Stimulated activated CD4-positive, alpha-beta T cell treated with anti-CD3 and anti-CD28 coated beads, Interleukin-2, amount 100 ng/mL, for 24 hours (primary cell): ENCODE measurements around the gene XYLB.

ENCODE experiments used
- DNase-seq, 2 donors: peaks; one replicate each; pipeline ENCODE4 v3.0.0-alpha.2; 2020

Gene XYLB

DNA sequence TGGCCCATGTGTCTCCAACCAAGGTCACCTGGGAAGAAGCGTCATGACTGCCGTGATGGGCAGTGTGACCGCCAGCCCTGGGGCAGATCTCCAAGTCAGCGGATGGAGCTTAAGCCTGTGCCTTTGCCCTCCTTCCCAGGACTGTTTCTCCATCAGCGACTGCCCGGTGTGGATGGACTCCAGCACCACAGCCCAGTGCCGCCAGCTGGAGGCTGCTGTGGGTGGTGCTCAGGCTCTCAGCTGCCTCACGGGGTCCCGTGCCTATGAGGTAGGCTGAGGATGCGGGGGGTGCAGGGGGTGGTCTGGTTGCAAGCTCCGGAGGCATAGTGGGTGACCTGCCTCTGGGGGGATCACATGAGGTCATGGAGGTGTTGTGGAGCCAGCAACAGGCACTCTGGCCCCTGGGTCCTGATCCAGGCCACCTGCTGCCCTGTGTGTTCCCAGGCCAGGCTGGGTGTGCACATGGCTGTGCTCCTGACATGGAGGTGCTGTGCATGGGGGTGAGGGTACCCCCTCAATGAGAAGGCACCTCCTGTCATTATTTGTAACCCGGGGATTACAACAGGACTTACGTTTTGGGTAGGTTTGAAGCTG lies 19.0 kb downstream of the XYLB start:
- no peak for DNase-seq

DNA sequence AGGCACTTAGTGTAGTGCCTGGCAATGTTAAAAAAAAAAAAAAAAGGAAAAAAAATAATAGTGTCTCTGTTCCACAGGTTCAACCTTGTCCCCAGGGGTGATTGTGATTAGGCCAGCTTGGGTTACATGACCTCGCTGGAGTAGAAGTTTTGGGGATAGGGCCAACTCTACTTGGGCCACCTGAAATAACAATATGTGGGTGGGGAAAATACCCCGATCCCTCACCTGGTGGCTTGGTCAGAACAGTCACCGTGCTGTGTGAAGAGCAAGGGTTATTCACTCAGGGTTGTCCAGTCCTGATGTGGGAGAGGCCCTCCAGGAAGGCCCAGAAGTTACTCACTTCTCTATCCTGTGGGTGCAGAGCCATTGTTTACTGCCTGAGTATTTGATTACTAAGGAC lies 19.5 kb downstream of the XYLB start:
- DNase-seq, result no peak

DNA sequence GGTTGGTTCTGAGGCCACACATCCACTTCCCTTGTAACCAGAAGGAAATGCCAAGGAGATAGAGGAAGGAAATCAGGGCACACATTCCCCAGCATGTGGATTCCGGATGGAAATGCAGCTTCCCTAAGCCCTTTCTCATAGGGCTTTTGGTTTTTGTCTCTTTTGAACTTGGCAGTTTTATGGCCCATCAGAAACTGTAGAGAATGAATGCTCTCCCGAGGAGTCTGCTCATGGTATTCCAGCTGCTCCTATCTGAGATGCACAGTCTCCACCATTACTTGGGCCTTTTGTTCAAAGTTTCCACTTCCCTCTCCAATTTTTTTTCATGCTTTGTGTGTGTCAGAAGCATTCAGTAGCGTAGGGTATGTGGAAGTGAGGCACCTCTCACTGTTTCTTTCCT lies 21.2 kb downstream of the XYLB start:
- DNase-seq, result no peak

DNA sequence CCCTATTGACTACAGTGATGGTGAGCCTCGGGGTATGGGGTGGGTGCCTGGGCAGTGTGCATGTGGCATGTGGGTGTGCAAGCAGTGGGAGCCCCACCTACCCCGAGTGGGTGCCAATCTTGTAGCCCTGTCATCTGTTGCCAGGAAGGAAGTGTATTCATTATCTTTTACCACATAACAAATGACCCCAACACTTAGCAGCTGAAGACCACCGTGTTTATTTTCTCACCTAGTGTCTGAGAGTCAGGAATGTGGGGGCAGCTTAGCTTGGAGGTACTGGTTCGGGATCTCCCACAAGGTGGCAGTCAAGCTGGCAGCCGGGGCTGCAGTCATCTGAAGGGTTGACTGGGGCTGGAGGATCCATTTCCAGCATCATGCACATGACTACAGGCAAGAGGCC lies 21.7 kb downstream of the XYLB start:
- no peak for DNase-seq

DNA sequence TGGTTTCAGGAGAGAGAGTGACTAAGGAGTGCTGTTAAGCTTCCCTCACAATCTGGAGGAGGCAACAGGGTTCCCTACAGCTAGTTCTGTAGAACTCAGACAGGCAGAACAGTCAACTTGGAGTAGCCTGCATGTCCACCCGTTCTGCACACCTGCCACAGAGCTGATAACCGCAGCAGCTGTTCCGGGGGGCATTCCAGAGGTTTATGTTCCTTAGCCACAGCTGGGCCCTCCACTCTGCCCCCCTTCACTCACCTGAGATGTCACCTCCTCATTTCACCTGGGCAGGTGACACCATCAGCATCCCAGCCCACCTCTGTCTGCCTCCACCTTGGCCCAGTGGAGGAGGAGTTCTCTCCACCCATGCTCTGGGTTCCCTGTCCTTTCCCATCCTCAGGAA lies 22.6 kb downstream of the XYLB start:
- no peak for DNase-seq

DNA sequence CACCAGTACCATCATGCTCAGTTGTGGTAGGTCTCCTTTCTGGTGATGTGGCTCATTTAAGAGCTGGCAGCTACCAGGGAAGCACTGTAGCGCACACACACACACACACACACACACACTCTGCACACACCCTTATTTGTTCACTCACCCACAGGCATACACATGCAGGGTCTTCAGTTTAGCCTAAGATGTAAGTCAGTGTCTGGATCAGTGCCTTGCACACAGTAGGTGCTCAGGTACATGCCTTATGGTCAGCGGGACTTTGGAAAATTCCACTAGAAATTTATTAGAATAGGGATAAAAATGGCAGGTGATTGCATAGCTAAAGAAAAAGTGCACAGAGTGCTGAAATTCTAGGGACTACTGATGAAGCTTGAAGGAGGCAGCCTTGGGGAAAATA lies 23.6 kb downstream of the XYLB start:
- no peak for DNase-seq

DNA sequence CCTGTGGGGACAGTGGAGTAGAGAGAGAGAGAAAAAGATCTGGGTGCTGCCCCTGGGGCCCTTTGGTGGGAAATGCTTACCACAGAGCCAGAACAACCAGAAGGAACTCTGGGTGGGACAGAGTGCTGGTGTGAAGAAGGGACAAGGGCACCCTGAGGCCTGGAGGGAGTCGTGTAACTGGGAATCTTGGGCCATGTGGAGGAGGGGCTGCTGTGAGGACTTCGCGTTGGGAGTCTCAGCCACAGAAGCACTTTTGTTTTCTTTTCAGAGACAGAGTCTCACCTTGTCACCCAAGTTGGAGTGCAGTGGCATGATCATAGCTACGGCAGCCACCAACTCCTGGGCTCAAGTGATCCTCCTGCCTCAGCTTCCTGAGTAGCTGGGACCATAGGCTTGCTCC lies 24.3 kb downstream of the XYLB start:
- DNase-seq, result no peak

DNA sequence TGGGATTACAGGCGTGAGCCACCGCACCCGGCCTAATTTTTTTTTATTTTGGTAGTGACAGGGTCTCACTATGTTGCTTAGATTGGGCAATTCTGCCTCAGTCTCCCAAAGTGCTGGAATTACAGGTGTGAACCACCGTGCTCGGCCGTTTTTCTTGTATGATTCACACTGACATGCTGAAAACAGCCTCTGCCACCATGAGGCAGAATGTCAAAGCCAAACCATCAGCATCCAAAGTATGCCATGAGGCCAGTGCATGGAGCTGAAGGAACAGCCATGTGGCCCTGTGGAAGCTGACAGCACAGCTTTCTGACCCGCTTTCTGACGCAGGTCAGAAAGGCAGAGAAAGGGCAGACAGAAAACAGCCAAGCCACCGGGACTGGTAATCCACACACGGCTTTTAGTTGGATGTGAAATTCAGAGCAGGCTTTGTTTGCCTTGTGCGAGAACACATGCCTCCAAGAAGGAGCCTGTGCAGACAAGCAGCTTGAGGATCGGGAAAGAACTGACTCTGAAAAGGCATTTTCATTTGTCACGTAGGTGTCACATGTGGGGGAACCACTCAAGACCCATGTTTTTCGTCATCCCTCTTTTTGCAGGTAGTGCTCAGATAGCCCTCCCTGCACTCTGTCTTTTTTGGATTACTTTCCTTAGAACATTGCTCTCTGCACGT lies 25.1 kb downstream of the XYLB start:
- no peak for DNase-seq

DNA sequence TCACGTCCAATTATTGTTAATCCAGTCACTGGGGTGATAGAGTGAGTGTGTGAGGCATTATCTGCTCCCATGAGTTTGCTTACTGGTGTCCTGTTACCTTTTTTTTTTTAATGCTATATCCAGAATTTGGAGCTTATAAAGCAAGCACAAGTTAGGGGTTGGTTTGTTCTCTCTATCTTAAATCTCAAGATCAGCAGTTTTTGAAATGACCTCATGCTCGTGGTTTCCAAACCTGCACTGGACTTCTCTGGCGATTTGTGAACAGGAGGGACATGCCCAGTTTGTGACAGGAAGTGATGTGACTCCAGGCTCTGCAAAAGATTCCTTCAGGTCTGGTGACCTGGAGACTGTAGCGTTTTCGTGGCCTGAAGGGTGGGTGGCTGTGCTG lies 25.6 kb downstream of the XYLB start:
- DNase-seq, result no peak

DNA sequence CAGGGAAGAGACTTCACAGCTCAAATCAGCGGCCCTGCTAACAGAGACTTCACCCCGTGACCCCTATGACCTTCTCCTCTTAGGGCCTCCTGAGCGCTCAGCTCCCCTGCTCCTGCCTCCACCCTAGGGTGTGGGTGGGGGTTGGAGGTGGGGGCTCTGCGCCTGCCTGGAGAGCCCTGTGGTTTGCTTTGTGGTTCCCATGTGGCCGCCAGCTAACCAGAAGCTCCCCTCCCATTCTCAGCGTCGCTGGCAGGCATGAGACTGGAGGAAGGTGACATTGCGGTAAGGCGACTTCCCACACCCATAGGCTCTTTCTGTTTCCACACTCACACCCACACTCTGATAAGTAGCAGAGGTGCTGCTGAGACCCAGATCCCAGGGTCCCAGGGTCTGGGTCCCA lies 27.6 kb downstream of the XYLB start:
- peak; percentile 19 to 53 for DNase-seq

DNA sequence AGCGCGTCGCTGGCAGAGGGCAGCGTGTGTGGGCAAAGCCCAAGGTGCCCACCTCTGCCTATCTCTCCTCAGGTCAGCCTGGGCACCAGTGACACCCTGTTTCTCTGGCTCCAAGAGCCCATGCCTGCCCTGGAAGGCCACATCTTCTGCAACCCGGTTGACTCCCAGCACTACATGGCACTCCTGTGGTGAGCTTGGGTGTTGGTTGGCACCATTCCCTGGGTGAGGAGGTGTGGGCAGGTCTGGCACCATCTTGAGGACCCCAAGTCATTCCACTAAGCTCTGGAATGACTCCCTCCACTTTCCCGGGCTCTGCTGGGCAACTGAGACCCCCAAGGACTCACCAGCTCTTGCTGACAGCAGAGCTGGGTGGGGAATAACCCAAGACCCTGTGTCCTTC lies 28.5 kb downstream of the XYLB start:
- DNase-seq, result no peak

DNA sequence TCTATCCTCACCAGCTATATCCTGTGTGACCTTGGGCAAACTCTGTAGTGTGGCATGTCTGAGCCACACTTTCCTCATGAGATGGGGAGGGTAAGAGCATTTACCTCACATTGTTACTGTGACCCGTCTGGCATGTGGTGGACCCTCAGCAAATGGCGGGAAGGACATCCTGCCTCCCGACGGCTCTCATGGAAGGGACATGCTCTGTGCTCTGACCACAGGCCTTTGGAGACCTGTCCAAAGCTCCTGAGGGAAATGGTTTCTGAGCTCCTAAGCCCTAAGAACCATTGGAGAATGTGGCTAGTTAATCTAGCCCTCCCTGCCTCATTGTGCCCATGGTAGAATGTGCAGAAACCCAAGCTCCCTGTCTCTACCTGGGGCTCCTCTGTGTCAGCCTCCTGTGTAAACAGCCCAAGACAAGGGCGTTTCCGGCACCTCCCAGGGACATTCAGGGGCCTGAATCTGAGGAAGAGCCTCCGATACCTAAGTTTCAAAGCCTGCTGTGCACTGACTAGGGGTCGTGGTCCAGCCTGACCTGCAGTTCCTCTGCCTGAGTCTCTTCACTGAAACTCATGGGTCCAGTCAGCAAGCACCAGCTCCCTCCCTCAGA lies 29.0 kb downstream of the XYLB start:
- no peak for DNase-seq

DNA sequence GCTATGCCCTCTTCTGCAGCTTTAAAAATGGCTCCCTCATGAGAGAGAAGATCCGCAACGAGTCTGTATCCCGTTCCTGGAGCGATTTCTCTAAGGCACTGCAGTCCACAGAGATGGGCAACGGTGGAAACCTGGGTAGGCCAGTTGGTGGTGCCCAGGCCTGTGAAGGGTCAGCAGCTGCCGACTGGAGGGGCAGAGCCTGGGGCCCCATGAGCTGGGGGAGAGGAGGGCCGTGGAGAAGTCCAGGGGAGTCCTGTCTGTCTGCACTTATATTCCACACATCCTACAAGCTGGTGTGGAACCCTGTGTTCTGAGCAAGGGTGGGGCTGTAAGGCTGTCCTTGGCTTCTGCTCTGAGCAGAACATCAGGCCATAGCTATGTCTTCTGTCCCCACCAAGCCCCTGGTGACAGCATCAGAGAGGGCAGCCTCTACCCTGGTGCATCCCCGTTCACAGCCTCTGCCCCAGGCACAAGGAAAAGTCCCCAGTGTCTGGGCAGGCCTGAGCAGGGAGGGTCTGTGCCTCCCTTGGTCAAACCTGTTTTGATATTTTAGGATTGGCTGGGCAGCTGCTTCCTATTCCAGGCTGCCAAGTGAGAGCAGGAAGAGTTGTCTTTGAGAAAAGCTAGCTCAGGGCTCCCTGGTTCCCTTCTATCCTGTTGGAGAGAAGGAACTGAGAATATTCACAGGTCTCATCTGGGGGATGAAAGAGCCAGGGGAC lies 29.7 kb downstream of the XYLB start:
- no peak for DNase-seq

DNA sequence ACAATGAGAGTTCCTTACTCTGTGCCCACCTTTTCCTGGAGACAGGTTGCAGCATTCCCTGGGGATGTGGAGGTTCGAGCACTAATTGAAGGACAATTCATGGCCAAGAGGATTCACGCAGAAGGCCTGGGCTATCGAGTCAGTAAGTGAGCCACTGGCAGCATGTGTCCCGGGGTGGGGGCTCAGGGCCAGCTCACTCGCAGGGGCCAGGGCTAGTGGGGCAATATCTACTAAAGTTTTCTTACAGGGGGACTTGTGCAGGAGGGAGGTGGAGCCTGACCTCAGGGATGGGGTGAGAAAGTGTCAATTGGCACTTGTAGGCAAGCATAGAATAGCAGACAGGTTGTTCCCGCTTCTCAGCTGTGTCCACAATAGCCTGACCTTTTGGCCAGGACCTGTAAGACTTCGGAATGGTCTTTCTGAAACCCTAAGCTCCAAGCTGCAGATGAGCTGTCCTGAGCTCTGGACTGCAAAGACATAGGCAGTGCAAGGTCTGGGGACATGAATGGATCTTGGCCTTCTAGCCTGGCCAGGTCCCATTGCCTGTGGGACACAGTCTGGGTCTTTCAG lies 32.7 kb downstream of the XYLB start:
- DNase-seq, result no peak

DNA sequence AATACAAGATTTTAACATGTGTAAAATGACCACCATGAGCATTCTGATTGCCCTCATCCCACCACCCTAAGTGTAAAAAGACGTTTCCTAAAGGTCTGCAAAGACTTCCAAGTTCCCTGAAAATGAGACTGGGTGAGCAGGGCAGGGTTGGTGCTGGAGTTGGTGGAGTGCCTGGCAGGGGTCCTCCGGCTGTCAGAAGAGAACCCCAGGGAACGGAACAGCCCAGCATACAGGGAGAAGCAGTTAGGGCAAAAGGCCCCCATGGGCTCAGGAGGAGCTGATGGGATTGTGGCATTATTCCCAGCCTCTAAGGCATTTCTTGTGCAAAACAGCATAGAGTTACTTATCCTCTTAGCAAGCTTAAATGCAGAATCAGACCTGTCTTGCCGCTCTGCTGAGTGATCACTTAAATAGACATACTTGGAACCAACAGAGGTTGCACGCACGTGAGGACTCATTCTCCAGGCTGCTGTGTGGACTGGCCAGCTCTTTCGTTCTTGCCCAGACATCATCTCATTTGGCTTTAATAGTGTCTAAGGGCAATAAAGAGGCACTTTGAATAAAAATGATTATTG lies 36.0 kb downstream of the XYLB start:
- no peak for DNase-seq

DNA sequence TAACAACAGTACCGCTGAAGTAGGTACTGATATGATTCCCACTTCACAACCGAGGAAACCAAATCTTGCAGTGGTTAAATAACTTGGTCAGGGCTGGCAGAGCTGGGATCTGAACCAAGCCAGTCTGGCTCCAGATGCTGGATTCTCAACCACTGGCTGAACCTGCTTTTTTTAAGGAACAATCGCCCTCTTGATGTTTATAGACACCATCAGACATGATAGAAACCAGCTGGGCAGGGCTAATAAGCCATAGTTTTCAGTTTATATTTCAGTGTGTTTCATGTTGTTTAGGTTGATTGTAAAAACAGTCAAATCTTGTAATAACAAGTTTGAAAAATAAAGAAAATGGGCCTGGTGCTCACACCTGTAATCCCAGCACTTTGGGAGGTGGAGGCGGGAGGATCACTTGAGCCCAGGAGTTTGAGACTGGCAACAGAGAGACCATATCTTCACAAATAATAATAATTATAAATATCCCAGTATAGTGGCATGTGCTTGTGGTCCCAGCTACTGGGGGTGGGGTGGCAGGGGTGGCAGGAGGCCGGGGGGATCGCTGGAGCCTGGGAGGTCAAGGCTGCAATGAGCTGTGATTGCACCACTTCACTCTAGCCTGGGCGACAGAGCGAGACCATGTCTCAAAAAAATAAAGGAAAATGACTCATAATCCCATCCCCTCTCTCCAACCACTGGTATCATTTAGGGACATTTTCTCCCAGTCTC lies 36.7 kb downstream of the XYLB start:
- DNase-seq, result no peak

DNA sequence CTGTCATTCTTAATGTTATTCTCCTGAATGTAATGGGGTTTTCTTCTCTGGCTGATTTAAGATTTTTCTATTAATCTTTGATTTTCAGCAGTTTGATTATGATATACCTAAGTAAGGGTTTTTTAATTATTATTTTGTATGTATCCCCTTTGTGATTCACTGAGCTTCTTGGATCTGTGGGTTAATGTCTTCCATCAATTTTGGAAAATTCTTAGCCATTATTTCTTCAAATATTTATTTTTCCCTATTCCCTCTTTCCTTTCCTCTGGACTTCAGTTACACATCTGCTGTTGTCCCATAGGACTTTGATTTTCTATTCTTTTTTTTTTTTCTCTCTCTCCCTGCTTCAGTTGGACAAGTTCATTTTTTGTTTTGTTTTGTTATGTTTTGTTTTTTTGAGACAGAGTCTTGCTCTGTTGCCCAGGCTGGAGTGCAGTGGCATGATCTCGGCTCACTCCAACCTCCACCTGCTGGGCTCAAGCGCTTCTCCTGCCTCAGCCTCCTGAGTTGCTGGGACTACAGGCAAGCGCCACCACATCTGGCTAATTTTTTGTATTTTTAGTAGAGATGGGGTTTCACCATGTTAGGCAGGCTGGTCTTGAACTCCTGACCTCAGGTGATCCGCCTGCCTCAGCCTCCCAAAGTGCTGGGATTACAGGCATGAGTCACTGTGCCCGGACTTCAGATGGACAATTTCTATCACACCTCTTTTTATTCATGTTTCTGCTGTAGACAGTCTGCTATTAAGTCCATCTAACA lies 40.6 kb downstream of the XYLB start:
- no peak for DNase-seq

DNA sequence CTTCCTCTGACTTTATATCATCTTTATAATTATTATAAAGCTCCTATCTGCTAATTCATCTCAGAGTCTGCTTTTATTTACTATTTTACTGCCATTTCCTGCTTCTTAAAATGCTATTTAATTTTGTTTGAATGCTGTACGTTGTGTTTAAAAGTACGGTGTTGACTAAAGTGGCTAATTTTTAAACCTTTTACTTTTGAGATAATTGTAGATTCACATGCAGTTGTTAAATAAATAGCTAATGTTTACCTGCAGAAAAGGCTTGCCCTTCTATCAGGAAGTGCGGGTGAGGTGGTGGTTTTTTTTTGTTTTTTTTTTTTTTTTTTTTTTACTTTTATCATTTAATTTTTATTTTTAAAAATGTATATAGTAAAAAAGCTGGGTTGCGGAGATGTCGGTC lies 41.3 kb downstream of the XYLB start:
- no peak for DNase-seq

DNA sequence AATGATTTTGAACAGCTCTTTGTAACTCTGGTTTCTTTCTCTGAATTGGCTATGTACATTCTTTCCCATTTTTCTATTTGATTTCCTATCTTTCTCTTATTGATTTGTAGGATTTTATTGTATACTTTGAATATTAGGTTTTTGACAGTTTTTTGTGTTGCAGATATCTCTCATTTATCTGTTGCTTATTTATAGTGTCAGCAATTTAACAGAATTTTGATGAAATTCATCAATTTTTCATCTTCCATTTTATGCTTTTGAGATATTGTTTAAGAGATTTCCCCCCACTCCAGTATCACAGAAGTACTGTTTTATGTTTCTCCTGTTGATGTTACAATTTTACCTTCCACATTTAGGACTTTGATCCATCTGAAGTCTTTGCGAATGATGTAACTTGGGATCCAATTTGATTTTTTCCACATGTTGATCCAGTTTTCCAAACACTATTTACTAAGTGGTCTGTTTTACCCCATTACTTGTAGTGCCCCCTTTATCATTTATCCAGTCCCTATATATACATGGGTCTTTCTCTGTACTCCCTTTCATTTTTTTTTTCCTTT lies 46.1 kb downstream of the XYLB start:
- no peak for DNase-seq

DNA sequence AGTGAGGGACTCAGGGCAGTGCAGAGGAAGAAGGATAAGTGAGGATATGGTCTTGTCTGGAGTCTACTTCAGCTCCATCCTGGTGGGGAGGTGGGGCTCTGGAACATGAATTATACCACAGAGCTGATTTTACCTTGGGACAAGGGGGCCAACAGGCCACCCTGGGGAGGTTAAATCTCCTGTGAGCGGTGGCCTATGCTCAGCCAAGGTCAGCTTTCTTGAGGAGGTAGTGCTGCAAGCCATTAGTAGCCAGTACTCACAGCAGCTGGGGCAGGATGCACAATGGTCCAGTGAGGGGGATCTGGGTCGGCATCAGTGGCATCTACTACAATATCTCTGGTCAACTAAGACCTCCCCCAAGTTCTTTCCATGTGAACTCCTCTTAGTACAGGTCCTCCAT lies 49.7 kb downstream of the XYLB start:
- DNase-seq, result no peak

DNA sequence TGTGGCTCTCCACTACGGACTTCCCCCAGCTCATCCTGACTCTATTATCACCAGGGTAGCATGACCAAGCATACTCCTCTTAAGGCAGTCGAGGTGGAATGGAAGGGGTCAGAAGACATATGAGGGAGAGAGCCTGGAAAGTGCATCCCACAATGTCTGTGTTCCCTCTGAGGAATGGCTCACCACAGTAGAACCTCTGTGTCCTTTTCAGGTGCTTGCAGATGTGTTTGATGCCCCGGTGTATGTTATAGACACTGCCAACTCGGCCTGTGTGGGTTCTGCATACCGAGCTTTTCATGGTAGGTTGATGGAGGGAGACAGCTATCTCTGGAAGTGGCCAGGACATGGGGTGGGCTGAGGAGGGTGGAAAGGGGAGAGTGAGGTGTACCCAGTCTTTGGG lies 50.3 kb downstream of the XYLB start:
- no peak for DNase-seq

DNA sequence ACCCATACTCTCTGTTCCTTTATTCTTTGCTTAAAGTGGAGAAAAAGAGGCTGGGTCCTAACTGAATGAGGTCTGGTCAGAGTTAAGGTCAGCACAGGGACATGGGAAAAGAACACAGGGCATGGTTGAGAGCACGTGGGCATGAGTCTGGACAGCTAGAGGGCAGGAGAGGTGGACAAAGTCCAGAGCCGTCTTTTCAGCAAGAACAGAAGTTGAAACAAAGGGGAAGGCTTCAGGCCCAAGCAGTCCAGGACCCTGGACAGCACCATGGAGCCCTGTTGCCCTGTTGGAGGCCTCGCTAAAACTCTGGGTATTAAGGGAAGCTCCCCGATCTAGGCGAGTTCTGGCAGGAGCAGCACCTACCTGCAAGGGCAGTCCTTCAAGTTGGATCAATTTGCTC lies 50.7 kb downstream of the XYLB start:
- no peak for DNase-seq
